Left ventricle myocardium inferior (tissue), 1 donor: Measurements from ENCODE around the gene POLR3A. TPM values are rescaled to one million over a fixed set of nuclear protein-coding genes. Genes with fewer than 3 reads are reported as not detected.

ENCODE experiments used
- DNase-seq: peaks from one replicate; pipeline ENCODE4 v3.0.0-alpha.2; 2020
- H3K27ac ChIP-seq: fragments of 200-600 bp; replicated peaks from 2 replicates; pipeline ENCODE4 v1.8.0; 2021
- H3K27me3 ChIP-seq: fragments of 200-600 bp; 2 replicates; pipeline ENCODE4 v1.8.0; 2021; ENCODE audit warnings: low read depth
- H3K36me3 ChIP-seq: fragments of 200-600 bp; 2 replicates; pipeline ENCODE4 v1.8.0; 2021
- H3K4me1 ChIP-seq: fragments of 200-600 bp; 2 replicates; pipeline ENCODE4 v1.8.0; 2021
- H3K4me3 ChIP-seq: fragments of 200-600 bp; 2 replicates; pipeline ENCODE4 v1.8.0; 2021; ENCODE audit warnings: mild to moderate bottlenecking, moderate library complexity
- H3K9me3 ChIP-seq: fragments of 200-600 bp; replicated peaks from 2 replicates; pipeline ENCODE4 v1.8.0; 2021
- CTCF ChIP-seq: fragments of 200-600 bp; IDR thresholded peaks from 2 replicates; pipeline ENCODE4 v1.8.0; 2021; ENCODE audit warnings: antibody characterized with exemption, mild to moderate bottlenecking, borderline replicate concordance
- intact Hi-C: fragments of 100-400 bp; cut with micrococcal nuclease; formaldehyde crosslinking; loops from one replicate; pipeline ENCODE4 v1.11.0; 2022
- total RNA-seq: library from RNA; stranded (reverse); fragmentation: NEBNext Ultra II Directional; extraction: Animal tissue kit (Norgen Biotek cat#: 25700); gene quantifications from one replicate; pipeline ENCODE4 v1.2.1, GENCODE V29; 2021
- donor health status: DM: no; HTN: yes; CAD: no; lungs with severe emphysema.

Gene POLR3A
- total RNA-seq, 1 donor from 2014 or later, result 8.2 TPM

DNA sequence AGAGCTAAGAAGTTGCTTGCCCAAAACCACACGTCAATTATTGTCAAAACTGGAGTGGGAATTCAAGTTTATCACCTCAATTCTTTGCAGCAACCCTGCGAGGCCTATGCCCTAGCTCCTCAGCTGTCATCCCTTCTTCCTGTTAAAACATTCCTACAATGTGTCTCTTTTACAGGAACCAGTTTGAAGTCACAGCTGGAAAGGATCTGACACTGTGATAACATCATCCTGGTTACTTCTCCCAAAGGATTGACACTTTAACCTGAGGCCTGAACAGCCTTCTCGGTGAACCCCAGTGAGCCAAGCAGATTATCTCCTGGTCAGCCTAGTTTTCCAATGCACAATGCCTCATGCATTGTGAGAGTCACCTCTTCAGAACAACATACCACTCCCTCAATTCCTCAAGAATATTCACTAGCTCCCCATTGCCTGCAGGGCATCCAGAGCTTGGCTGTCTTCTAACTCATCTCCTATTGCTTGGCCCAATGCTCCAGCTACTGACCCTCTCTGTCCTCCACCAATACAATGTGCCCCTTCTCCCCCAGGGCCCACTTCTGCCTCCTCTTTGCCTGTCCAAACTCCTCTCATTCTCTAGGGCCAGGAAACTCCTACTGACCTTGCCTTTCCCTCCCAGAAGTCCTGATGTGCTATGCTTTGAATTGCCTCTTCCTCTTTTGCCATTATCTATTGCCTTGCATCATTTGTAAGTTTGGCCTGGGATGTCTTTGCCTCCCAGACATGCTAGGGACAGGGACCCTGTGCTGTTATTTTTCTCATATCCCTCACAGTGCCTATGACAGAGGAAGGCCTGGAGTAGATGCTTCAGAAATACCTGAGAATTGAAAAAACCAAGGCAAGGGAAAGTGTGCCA lies 92.4 kb downstream of the POLR3A start:
- Histone ChIP-seq H3K36me3 (no peaks in the 10 kb centered on the region), H3K4me1 (peaks cover 11% of the 10 kb centered on the region), H3K4me3 (no peak overlapping the region), H3K27me3 (no peaks in the 10 kb centered on the region), H3K9me3 (no peaks in the 10 kb centered on the region), H3K27ac (no peak overlapping the region)
- intact Hi-C loops, result no loop called here
- DNase-seq, result no peak
- TF ChIP-seq CTCF, result no peak

- DNase-seq, result no peak
- H3K4me3 ChIP-seq, result no peak overlapping the region
- no peaks in the 10 kb centered on the region for H3K36me3 ChIP-seq
- H3K4me1 ChIP-seq, result peaks cover 5% of the 10 kb centered on the region
- no peak for TF ChIP-seq CTCF
- no peaks in the 10 kb centered on the region for H3K27me3 ChIP-seq
- intact Hi-C loops, result no loop called here
- H3K9me3 ChIP-seq, result peaks cover 5% of the 10 kb centered on the region
- H3K27ac ChIP-seq, result no peak overlapping the region
These were observed 97.1 kb downstream of the POLR3A start for GRCh38 chr10:77932016-77932715.

GRCh38 chr10:77927402-77928246 lies 101.7 kb downstream of the POLR3A start:
- no peaks in the 10 kb centered on the region for H3K27me3 ChIP-seq
- H3K36me3 ChIP-seq, result no peaks in the 10 kb centered on the region
- peak overlapping the region; percentile 96 for H3K4me3 ChIP-seq
- no peak for TF ChIP-seq CTCF
- peaks cover 32% of the 10 kb centered on the region for H3K4me1 ChIP-seq
- no peak for DNase-seq
- peak overlapping the region; percentile 73 for H3K27ac ChIP-seq
- intact Hi-C loops, result no loop called here
- peaks cover 5% of the 10 kb centered on the region for H3K9me3 ChIP-seq

- Histone ChIP-seq H3K9me3 (peaks cover 5% of the 10 kb centered on the region), H3K4me1 (peaks cover 32% of the 10 kb centered on the region), H3K27ac (peak within 1 kb of the TSS; percentile 73), H3K27me3 (no peaks in the 10 kb centered on the region), H3K36me3 (no peaks in the 10 kb centered on the region), H3K4me3 (peak within 1 kb of the TSS; percentile 96)
- intact Hi-C loops, result no loop called here
- peak; percentile 73 for DNase-seq
- no peak for TF ChIP-seq CTCF
These were observed 102.5 kb downstream of the POLR3A start, which contains the start of gene DLG5 for GRCh38 chr10:77926566-77927401. TSS of gene DLG5 (minus strand) at chr10:77926755. CDS start at chr10:77926520, 235 bp downstream.
